ENCODE measurements around the gene TOMM5. TPM values are rescaled to one million over a fixed set of nuclear protein-coding genes. Genes with fewer than 3 reads are reported as not detected.

TOMM5 gene
- polyA plus RNA-seq, 1 of the 3 experiments (the other 2 are of a cell fraction): 255 TPM

- Histone ChIP-seq H3K9me3 (no peaks in the 10 kb centered on the region), H4K20me1 (ENCODE audit: insufficient read depth) (no peaks in the 10 kb centered on the region), H3K4me1 (ENCODE audit: control insufficient read depth in 1 of 2, insufficient read depth in 2 of 2, low read depth in 1 of 2, low read length in 1 of 2) (no peaks in the 10 kb centered on the region), H3K4me2 (no peak overlapping the region), H3K27ac (ENCODE audit: low read depth in 2 of 2, low read length in 1 of 2) (no peak overlapping the region), H3F3A (replicated peaks; ENCODE audit: insufficient read depth) (no peaks in the 10 kb centered on the region), H2AFZ (ENCODE audit: low read depth) (no peak overlapping the region), H3K79me2 (ENCODE audit: insufficient read depth) (no peaks in the 10 kb centered on the region), H3K9me2 (no peaks in the 10 kb centered on the region), H3K27me3 (ENCODE audit: insufficient read depth) (no peaks in the 10 kb centered on the region; the same call in 1 of the 2 replicates), H3K9ac (no peak overlapping the region), H3K36me3 (replicated peaks in 1 of 2; ENCODE audit: control insufficient read depth in 1 of 2, insufficient read depth in 2 of 2, low read length in 1 of 2) (no peaks in the 10 kb centered on the region), H3K4me3 (ENCODE audit: low read depth in 2 of 2, low read length in 1 of 2) (no peak overlapping the region)
- no peak for TF ChIP-seq EP300 (IDR thresholded peaks at IDR 0.05; ENCODE audit: borderline replicate concordance in 1 of 2, low read depth in 1 of 2, low read length in 1 of 2)
- no peak for TF ChIP-seq IRF3 (IDR thresholded peaks at IDR 0.05; ENCODE audit: low read depth, low read length)
- 42% methylated on average over 6 of the region's 6 CpGs for WGBS (ENCODE audit: low lambda C conversion rate)
- POLR2A ChIA-PET: no interaction called here
- CTCF ChIA-PET: interaction anchor here (1.2 kb wide), 1 partner anchor 17 kb away, joined by 3 read pairs; no protein-coding TSS in a partner anchor
- no peak for DNase-seq
Measured at GRCh38 chr9:37611014-37611413, 18.6 kb upstream of the TOMM5 start.

- Histone ChIP-seq H3K79me2 (ENCODE audit: insufficient read depth) (no peaks in the 10 kb centered on the region), H2AFZ (ENCODE audit: low read depth) (no peak overlapping the region), H3K9me3 (no peaks in the 10 kb centered on the region), H3K27me3 (ENCODE audit: insufficient read depth) (peaks cover 4% of the 10 kb centered on the region; the same call in 1 of the 2 replicates), H3K9ac (no peak overlapping the region), H3K27ac (ENCODE audit: low read depth in 2 of 2, low read length in 1 of 2) (no peak overlapping the region), H3K4me2 (no peak overlapping the region), H3K9me2 (no peaks in the 10 kb centered on the region), H4K20me1 (ENCODE audit: insufficient read depth) (no peaks in the 10 kb centered on the region), H3F3A (replicated peaks; ENCODE audit: insufficient read depth) (no peaks in the 10 kb centered on the region), H3K4me1 (ENCODE audit: control insufficient read depth in 1 of 2, insufficient read depth in 2 of 2, low read depth in 1 of 2, low read length in 1 of 2) (peaks cover 0 to 3% of the 10 kb centered on the region in 2 experiments; a peak in 1 of 4 replicates), H3K36me3 (replicated peaks in 1 of 2; ENCODE audit: control insufficient read depth in 1 of 2, insufficient read depth in 2 of 2, low read length in 1 of 2) (no peaks in the 10 kb centered on the region), H3K4me3 (ENCODE audit: low read depth in 2 of 2, low read length in 1 of 2) (no peak overlapping the region)
- TF ChIP-seq IRF3 (IDR thresholded peaks at IDR 0.05; ENCODE audit: low read depth, low read length) (no peak), FOXM1 (IDR thresholded peaks at IDR 0.05; ENCODE audit: low read depth) (no peak), GABPA (IDR thresholded peaks at IDR 0.05; ENCODE audit: low read depth) (no peak), TEAD4 (IDR thresholded peaks at IDR 0.05; ENCODE audit: borderline replicate concordance, insufficient read depth) (no peak), YY1 (IDR thresholded peaks at IDR 0.05; ENCODE audit: low read depth) (no peak), MEF2A (IDR thresholded peaks at IDR 0.05; ENCODE audit: borderline replicate concordance, low read depth) (no peak), RCOR1 (IDR thresholded peaks at IDR 0.05; ENCODE audit: low read length) (no peak), REST (IDR thresholded peaks at IDR 0.05; ENCODE audit: low read depth, low read length) (no peak), MAX (IDR thresholded peaks at IDR 0.05; ENCODE audit: low read depth) (no peak), JUND (IDR thresholded peaks at IDR 0.05) (no peak), POLR2AphosphoS5 (IDR thresholded peaks at IDR 0.05; ENCODE audit: low read depth, low read length) (no peak), MXI1 (IDR thresholded peaks at IDR 0.05; ENCODE audit: low read depth, low read length) (no peak), PBX3 (IDR thresholded peaks at IDR 0.05) (no peak)
- 53% methylated on average over 6 of the region's 6 CpGs for whole genome bisulfite sequencing (ENCODE audit: low lambda C conversion rate)
- ChIA-PET POLR2A (no interaction called here), CTCF (interaction anchor here (1.1 to 1.2 kb wide), 2 partner anchors 14 to 16 kb away, joined by 3 read pairs; no protein-coding TSS in a partner anchor)
- no peak for DNase-seq
Measured at GRCh38 chr9:37609735-37610397, 17.5 kb upstream of the TOMM5 start.
